Fibroblast of the aortic adventitia (primary cell): ENCODE data around the gene UIMC1. TPM values are rescaled to one million over a fixed set of nuclear protein-coding genes. Genes with fewer than 3 reads are reported as not detected.

Experiments used
- DNase-seq: peaks from one replicate; pipeline ENCODE4 v3.0.0-alpha.2; 2010; ENCODE audit warnings: low read depth
- H3K4me3 ChIP-seq: 2 replicates; pipeline ENCODE4 v1.5.1; 2011; ENCODE audit warnings: low read depth, mild to moderate bottlenecking, control low read depth, low read length, moderate library complexity
- CTCF ChIP-seq: IDR thresholded peaks from 2 replicates; pipeline ENCODE4 v1.5.1; 2011; ENCODE audit warnings: mild to moderate bottlenecking, low read length, control low read depth, inconsistent platforms; ENCODE audit not compliant: insufficient read depth
- total RNA-seq: library from RNA; depleted of rRNA; stranded (reverse); fragments of >200 nt; gene quantifications from 2 replicates; pipeline ENCODE4 v1.2.3, GENCODE V29; 2012; ENCODE audit warnings: low replicate concordance

The UIMC1 gene
- total RNA-seq, 1 donor: 34.7 TPM

- DNase-seq: no peak
- no peak for TF ChIP-seq CTCF
- H3K4me3 ChIP-seq: no peak overlapping the region
Observed at GRCh38 chr5:176922817-176923216, 83.8 kb downstream of the UIMC1 start.

GRCh38 chr5:176921714-176922113 lies 84.9 kb downstream of the UIMC1 start:
- TF ChIP-seq CTCF: no peak
- no peak for DNase-seq
- no peak overlapping the region for H3K4me3 ChIP-seq

GRCh38 chr5:176918613-176919012 lies 88.0 kb downstream of the UIMC1 start:
- no peak for DNase-seq
- no peak for TF ChIP-seq CTCF
- H3K4me3 ChIP-seq: no peak overlapping the region

- DNase-seq: no peak
- no peak for TF ChIP-seq CTCF
- no peak overlapping the region for H3K4me3 ChIP-seq
Observed at GRCh38 chr5:176916337-176916736, 90.2 kb downstream of the UIMC1 start.

GRCh38 chr5:176915906-176916305 lies 90.7 kb downstream of the UIMC1 start:
- TF ChIP-seq CTCF: no peak
- DNase-seq: no peak
- H3K4me3 ChIP-seq: no peak overlapping the region

- no peak for TF ChIP-seq CTCF
- DNase-seq: no peak
- no peak overlapping the region for H3K4me3 ChIP-seq
Observed at GRCh38 chr5:176912115-176912514, 94.5 kb downstream of the UIMC1 start.

- DNase-seq: no peak
- no peak for TF ChIP-seq CTCF
- H3K4me3 ChIP-seq: no peak overlapping the region
Observed at GRCh38 chr5:176908675-176909368, 97.8 kb downstream of the UIMC1 start.
